Heart left ventricle (tissue), 16 donors: ENCODE data around the gene GLG1. TPM values are rescaled to one million over a fixed set of nuclear protein-coding genes. Genes with fewer than 3 reads are reported as not detected.
"Not testable (repeated sequence)": the region's sequence is repeated elsewhere in the genome, so short reads cannot be mapped to it uniquely, and the experiment has no call there.

Experiments used
- ATAC-seq, 4 donors: fragments of 200-7000 bp; cut with Tn5 transposase; one replicate each; pipeline ENCODE4 v1.9.1; 2020 to 2022; ENCODE audit warnings: moderate library complexity in 4 of 4, mild to moderate bottlenecking in 3 of 4, moderate number of reproducible peaks in 1 of 4
- DNase-seq, 5 donors: peaks; one replicate each; pipeline ENCODE4 v3.0.0-alpha.2; 2020
- H3K27ac ChIP-seq, 12 donors: fragments of 200-600 bp; sonication (generic) in 4 of 12; one replicate each; pipeline versions ENCODE4 v1.5.0 to v1.8.0; 2016 to 2022; ENCODE audit warnings: mild to moderate bottlenecking in 2 of 12
- H3K27me3 ChIP-seq, 9 donors: fragments of 200-600 bp; sonication (generic) in 2 of 9; one replicate each; pipeline versions ENCODE4 v1.5.1 to v1.8.0; 2016 to 2022; ENCODE audit warnings: mild to moderate bottlenecking in 3 of 9
- H3K36me3 ChIP-seq, 9 donors: fragments of 200-600 bp; sonication (generic) in 2 of 9; one replicate each; pipeline versions ENCODE4 v1.5.0 to v1.8.0; 2018 to 2022; ENCODE audit warnings: mild to moderate bottlenecking in 2 of 9
- H3K4me1 ChIP-seq, 12 donors: fragments of 200-600 bp; sonication (generic) in 4 of 12; one replicate each; pipeline versions ENCODE4 v1.5.0 to v1.8.0; 2016 to 2022; ENCODE audit warnings: mild to moderate bottlenecking in 3 of 12
- H3K4me3 ChIP-seq, 12 donors: fragments of 200-600 bp; sonication (generic) in 4 of 12; one replicate each; pipeline versions ENCODE4 v1.5.0 to v1.8.0; 2017 to 2022; ENCODE audit warnings: mild to moderate bottlenecking in 9 of 12, moderate library complexity in 4 of 12
- H3K9me3 ChIP-seq, 12 donors: fragments of 200-600 bp; sonication (generic) in 4 of 12; one replicate each; pipeline versions ENCODE4 v1.5.0 to v1.8.0; 2016 to 2022; ENCODE audit warnings: mild to moderate bottlenecking in 1 of 12
- CTCF ChIP-seq, 12 donors: fragments of 200-600 bp; sonication (generic) in 4 of 12; IDR thresholded peaks; one replicate each; pipeline versions ENCODE4 v1.5.0 to v1.8.0; 2018 to 2022; ENCODE audit warnings: antibody characterized with exemption in 12 of 12, mild to moderate bottlenecking in 5 of 12
- POLR2A ChIP-seq, 2 donors: fragments of 450-650 bp; IDR thresholded peaks; one replicate each; pipeline ENCODE4 v1.6.1; 2017; ENCODE audit warnings: antibody characterized with exemption in 2 of 2, mild to moderate bottlenecking in 2 of 2, moderate library complexity in 2 of 2
- WGBS, 4 donors: extraction: QIAGEN DNeasy Blood & Tissue Kit in 2 of 4; methylation state at CpG; one replicate each; pipeline versions ENCODE4 v1.1.5 to v1.1.7; 2013 to 2018; 5-methylcytosine and 5-hydroxymethylcytosine counted together
- intact Hi-C, 10 donors: fragments of 100-400 bp; cut with DNase I; formaldehyde crosslinking; loops; one replicate each; pipeline versions ENCODE4 v1.11.1 to v1.14.2; 2022
- polyA plus RNA-seq, 2 donors: library from polyadenylated mRNA; stranded (reverse); fragments of 200-250 nt; gene quantifications; one replicate each; pipeline ENCODE4 v1.2.3, GENCODE V29; 2013
- total RNA-seq, 9 donors: library from RNA; depleted of rRNA in 2 of 9; stranded (reverse); fragments of >200 nt in 2 of 9; fragmentation: NEBNext Ultra II Directional in 3 of 9; extraction: Animal tissue kit (Norgen Biotek cat#: 25700) in 3 of 9; gene quantifications; one replicate each; pipeline versions ENCODE4 v1.1.0 to v1.2.4, GENCODE V29; 2016 to 2023
- donor health status: ischemic (EF 13 %, LVEDD 7.1; RV severe dilation, severe dysfunction).
- donor health status: healthy with polysubstance abuse.
- donor health status: DM: no; HTN: yes; CAD: no.
- donor health status: DM: no; HTN: no; CAD: no.
- donor health status: ischemic (EF 25% LVEDD 6.9; RV normal size, moderate dysfunction).
- donor health status: ischemic (EF 25% LVEDD 5.7; RV mildly dilated, moderate dysfunction).
- donor health status: healthy.
- donor health status: DM: yes; HTN: yes; CAD: no.
- donor health status: ischemic (EF 35%, LVEDD 5.7; RV mildly dilated, moderate dysfunction).
- donor health status: nonischemic (EF 11% LVEDD 7.7; RV severe dilation, severe dysfunction).
- donor health status: DM: yes; HTN: yes; CAD: no.
- donor health status: PGD.
- donor health status: ischemic (EF 29% LVEDD 5.4; RV normal size, mild dysfunction).
- donor health status: nonischemic (EF 23%, LVEDD 6.1; RV moderate dilation, normal function).

The GLG1 gene
- total and polyA plus RNA-seq, 11 donors = 26.5 to 138 (median 102) TPM

DNA sequence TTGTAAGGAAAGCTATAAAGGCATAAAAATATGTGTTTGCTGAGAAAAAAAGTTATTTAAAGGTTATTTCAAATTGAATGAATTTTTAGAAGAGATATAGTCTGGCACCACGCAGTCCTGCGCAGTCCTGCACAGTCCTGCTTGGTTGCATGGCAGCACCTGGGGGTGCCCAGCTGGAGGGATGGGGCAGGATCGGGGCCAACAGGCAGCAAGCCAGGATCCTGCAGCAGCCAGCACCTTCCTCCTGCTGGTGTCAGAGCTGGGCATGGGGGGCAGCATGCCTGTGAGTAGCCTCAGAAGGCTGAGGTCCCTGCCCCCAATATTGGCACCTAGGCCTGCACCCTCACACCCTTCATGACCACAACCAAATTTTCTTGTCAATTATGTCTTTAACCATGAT, 46.0 kb downstream of the GLG1 start:
- peak in 3 of 4 donors; percentile 66 to 73 (median 72) for ATAC-seq
- 59 to 74% (median 70%) methylated on average over 3 of the region's 3 CpGs for WGBS, 4 donors
- Histone ChIP-seq H3K36me3 (peaks cover 0 to 3% (median 0%) of the 10 kb centered on the region in 9 donors), H3K9me3 (no peaks in the 10 kb centered on the region), H3K4me1 (peaks cover 0 to 51% (median 8%) of the 10 kb centered on the region in 12 donors), H3K27me3 (no peaks in the 10 kb centered on the region), H3K27ac (no peak overlapping the region), H3K4me3 (no peak overlapping the region)
- peak in 2 of 5 donors; percentile 17 to 52 for DNase-seq
- intact Hi-C loops = no loop called here
- TF ChIP-seq POLR2A (IDR thresholded peaks at IDR 0.05) = no peak
- no peak for TF ChIP-seq CTCF (IDR thresholded peaks at IDR 0.05)

DNA sequence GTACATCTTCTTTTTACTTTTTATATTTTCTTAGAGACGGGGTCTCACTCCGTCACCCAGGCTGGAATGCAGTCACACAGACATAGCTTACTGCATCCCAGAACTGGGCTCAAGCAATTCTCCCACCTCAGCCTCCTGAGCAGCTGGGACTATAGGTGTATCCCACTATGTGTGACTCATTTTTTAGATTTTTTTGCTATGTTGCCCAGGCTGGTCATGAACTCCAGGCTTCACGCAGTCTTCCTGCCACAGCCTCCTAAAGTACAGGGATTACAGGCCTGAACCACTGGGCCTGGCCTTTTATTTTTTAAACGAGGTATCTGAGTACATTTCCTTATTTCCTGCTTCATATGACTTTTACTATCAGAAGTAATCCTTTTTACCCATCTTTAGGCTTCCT, 48.0 kb downstream of the GLG1 start:
- no peaks in the 10 kb centered on the region for H3K27me3 ChIP-seq
- TF ChIP-seq POLR2A (IDR thresholded peaks at IDR 0.05) = no peak
- no peak for TF ChIP-seq CTCF (IDR thresholded peaks at IDR 0.05)
- WGBS, 4 donors = 58 to 75% (median 74%) methylated on average over 4 of the region's 4 CpGs
- peaks cover 0 to 37% (median 8%) of the 10 kb centered on the region in 12 donors for H3K4me1 ChIP-seq
- no peak overlapping the region for H3K4me3 ChIP-seq
- DNase-seq (no peak), ATAC-seq (no peak)
- peaks cover 0 to 3% (median 0%) of the 10 kb centered on the region in 9 donors for H3K36me3 ChIP-seq
- intact Hi-C loops = no loop called here
- no peak overlapping the region for H3K27ac ChIP-seq
- H3K9me3 ChIP-seq = no peaks in the 10 kb centered on the region

DNA sequence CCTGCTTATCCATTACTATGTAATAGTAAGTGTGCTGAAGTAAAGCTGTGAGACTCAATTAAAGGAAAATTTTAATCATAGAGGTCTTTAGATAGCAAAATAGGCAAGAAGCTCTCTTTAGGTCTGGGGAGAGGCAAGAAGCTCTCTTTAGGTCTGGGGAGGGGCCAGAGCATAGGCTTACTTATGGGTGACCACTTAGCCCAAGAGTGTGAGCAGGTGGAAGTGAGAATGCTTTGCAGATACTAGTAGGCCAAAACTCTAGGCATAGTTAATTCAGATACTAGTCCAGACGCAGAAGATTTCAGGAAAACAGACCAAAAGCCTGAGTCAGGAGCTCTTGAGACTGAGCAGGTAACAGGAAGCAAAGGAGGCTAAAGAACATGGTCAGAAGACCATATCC, 49.6 kb downstream of the GLG1 start:
- Histone ChIP-seq H3K36me3 (peaks cover 0 to 3% (median 0%) of the 10 kb centered on the region in 9 donors), H3K9me3 (no peaks in the 10 kb centered on the region), H3K4me1 (peaks cover 0 to 23% (median 8%) of the 10 kb centered on the region in 12 donors), H3K27me3 (no peaks in the 10 kb centered on the region), H3K4me3 (no peak overlapping the region), H3K27ac (no peak overlapping the region)
- WGBS, 4 donors = 78 to 86% (median 84%) methylated on average over 1 of the region's 1 CpG
- intact Hi-C loops = no loop called here
- DNase-seq = no peak
- no peak for ATAC-seq
- TF ChIP-seq POLR2A (IDR thresholded peaks at IDR 0.05) = no peak
- no peak for TF ChIP-seq CTCF (IDR thresholded peaks at IDR 0.05)

GRCh38 chr16:74556375-74556922, 50.5 kb downstream of the GLG1 start:
- Histone ChIP-seq H3K4me1 (peaks cover 0 to 14% (median 4%) of the 10 kb centered on the region in 12 donors), H3K9me3 (no peaks in the 10 kb centered on the region), H3K27me3 (no peaks in the 10 kb centered on the region), H3K27ac (no peak overlapping the region), H3K4me3 (no peak overlapping the region), H3K36me3 (peaks cover 0 to 3% (median 0%) of the 10 kb centered on the region in 9 donors)
- ATAC-seq (no peak), DNase-seq (no peak)
- 97 to 100% (median 99%) methylated on average over 1 of the region's 1 CpG for WGBS, 4 donors
- intact Hi-C loops = no loop called here
- TF ChIP-seq CTCF (IDR thresholded peaks at IDR 0.05) (no peak), POLR2A (IDR thresholded peaks at IDR 0.05) (no peak)

- H3K36me3 ChIP-seq, H3K4me1 ChIP-seq, H3K9me3 ChIP-seq, H3K27ac ChIP-seq, ATAC-seq, H3K4me3 ChIP-seq, H3K27me3 ChIP-seq, intact Hi-C loops, DNase-seq: not testable (repeated sequence)
- WGBS, 4 donors = 93 to 100% (median 97%) methylated on average over 3 to 6 of the region's 6 CpGs
Observed at GRCh38 chr16:74552357-74552756, 54.6 kb downstream of the GLG1 start.

DNA sequence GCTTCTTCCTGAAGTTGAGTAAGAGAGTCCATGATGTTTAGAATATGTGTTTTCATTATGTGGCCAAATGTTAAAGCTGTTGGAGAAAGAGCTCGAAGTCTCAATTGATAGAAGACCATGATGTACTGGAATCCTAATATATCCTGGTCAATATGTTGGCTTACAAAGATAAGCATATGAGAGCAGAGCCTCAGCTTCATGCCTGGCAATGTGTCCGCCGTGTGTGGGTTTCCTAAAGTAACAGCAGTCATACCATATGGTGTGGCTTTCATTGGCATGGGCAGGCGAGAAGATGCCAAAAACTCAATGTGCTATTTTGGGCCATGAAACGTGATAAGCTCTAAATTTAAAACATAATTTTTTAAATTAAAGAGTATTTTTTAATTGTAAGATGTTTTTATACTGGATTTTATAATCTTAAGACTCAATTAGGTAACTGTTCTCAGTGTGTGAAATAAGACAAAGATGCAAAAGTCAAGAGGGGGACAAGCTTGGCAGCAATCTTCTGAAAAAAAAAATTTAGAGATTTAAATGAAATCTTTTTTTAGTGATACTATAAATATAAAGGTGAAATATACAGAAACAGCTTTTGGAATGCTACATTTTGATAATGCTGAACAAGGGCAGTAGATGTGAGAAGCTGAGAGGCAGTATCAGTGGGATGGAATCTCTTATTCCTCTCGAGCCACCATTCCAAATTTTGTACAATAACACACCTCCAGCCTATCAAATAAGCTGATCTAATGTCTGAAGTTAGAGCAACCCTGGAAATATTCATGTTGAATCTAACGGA, 56.5 kb downstream of the GLG1 start:
- intact Hi-C loops, H3K9me3 ChIP-seq, H3K27me3 ChIP-seq, H3K27ac ChIP-seq, H3K36me3 ChIP-seq, H3K4me3 ChIP-seq, DNase-seq, H3K4me1 ChIP-seq: not testable (repeated sequence)
- 45 to 51% (median 49%) methylated on average over 6 to 7 of the region's 7 CpGs for WGBS, 4 donors
- peak in 2 of 4 donors; percentile 64 to 66 for ATAC-seq

DNA sequence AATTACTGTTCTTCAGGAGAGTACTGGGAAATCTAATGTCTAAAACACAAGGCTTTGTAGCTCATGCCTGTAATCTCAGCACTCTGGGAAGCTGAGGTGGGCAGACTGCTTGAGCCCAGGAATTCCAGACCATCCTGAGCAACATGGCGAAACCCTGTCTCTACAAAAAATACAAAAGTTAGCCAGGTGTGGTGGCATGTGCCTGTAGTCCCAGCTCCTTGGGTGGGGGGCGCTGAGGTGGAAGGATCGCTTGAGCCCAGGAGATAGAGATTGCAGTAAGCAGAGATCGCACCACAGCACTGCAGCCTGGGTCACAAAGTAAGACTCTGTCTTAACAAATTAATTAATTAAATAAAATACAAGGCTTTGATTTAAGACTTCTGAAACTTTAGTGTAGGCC, 60.8 kb downstream of the GLG1 start:
- H3K36me3 ChIP-seq, H3K4me3 ChIP-seq, H3K27me3 ChIP-seq, H3K9me3 ChIP-seq, intact Hi-C loops, H3K27ac ChIP-seq, ATAC-seq, DNase-seq: not testable (repeated sequence)
- WGBS, 4 donors = 96 to 100% (median 97%) methylated on average over 4 of the region's 4 CpGs
- H3K4me1 ChIP-seq = peaks cover 0 to 13% (median 0%) of the 10 kb centered on the region in 12 donors
